ENCODE data around the gene LY6G6C.

DNA sequence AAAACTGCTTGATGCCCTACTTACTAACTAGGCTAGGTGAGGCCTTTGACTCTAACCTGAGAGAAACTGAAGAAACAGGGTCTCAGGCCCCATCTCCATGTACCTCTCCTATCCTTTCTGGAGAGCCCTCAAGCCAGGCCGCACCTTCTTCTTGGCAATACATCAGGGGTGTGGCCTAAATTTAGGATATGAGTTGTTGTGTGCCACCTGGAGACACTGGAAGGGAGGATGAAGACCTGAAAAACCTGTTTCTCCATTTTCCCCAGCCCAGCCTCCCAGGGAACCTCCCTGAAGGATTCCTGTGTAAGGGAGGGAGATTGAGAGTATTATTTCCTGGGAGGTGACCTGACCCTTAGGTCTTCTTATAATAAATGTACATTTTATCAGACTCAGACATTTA, 3.3 kb downstream of the LY6G6C start:
- TF ChIP-seq CTCF (conservative IDR thresholded peaks at IDR 0.05): no peak
- TF ChIP-seq ZFX (IDR thresholded peaks at IDR 0.05): no peak

Data from C4-2B (cell line).